ENCODE data around the gene MAP3K21.

Gene MAP3K21

GRCh38 chr1:233431753-233432403, 104.4 kb downstream of the MAP3K21 start:
- in situ Hi-C loops (cut with MboI; ENCODE audit: low sequenced_read_pairs), result no loop called here

DNA sequence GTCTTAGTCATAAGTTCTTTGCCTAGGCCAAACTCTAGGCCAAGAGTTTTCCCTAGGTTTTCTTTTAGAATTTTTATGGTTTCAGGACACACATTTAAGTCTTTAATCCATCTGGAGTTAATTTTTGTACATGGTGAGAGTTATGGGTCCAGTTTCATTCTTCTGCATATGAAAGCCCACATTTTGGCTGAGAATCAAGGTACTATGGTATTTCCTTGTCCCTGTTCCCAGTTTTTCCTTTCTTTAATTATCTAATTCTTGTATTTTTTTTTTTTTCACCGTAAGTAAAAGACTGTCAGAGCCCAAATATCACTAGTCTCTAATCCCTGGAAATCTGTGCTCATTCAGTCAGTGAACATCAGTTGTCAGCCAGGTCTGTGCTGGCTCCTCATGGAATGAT, 105.4 kb downstream of the MAP3K21 start:
- in situ Hi-C loops (cut with MboI; ENCODE audit: low sequenced_read_pairs), result no loop called here

DNA sequence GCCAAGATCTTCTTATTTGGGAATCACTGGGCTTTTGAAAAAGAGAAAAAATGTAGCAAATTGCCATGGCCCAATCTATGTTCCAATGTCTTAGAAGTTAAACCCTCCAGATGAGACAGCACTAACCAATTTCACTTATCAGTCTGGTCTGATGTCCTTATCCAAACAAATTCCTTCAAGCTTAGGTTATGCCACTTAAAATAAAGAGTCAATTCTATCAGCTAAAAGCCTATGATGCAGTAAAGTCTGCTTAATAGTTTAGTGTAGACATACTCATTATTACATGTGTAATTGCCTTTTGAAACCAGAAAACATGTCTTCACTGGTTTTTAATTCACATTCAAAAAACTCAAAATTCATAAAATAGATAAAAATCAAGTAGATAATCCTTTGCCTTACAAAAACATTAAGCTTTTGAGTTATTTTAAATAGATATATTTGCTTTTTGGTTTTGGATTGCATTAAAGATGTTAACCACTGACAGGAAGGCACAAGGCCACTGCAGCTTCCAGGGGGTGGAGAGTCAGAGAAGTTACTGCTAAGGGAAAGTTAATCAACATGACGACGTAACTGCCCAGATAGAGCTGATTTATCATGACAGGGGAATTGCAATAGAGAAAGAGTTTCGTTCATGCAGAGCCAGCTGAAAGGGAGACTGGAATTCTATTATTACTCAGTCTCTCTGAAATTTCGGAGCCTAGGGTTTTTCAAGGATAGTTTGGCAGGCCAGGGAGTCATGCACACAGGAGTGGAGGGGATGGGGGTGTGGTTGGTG, 106.1 kb downstream of the MAP3K21 start:
- in situ Hi-C loops (cut with MboI; ENCODE audit: low sequenced_read_pairs), result no loop called here
